ENCODE results near the gene LHPP.

GRCh38 chr10:124618470-124619073, 156.9 kb downstream of the LHPP start:
- TF ChIP-seq EZH2 (IDR thresholded peaks at IDR 0.05; ENCODE audit: low read length, missing control alignments) (no peak), CTCF (conservative IDR thresholded peaks at IDR 0.05 in 1 of 2, IDR thresholded peaks at IDR 0.05 in 1 of 2; ENCODE audit: low read depth in 1 of 2, low read length in 2 of 2) (no peak)
